IMR-90 (cell line): Measurements from ENCODE around the gene ACOT4. TPM values are rescaled to one million over a fixed set of nuclear protein-coding genes. Genes with fewer than 3 reads are reported as not detected.

ENCODE experiments used
- ATAC-seq: fragments of 200-7000 bp; cut with Tn5 transposase; 2 replicates; pipeline ENCODE4 v1.9.1; 2020; ENCODE audit warnings: low read depth, mild to moderate bottlenecking, moderate library complexity
- BruUV-seq: library from RNA; stranded (reverse); fragments of 400-500 nt; replicated peaks from 2 replicates; lab custom pipeline; 2021; lab: Mats Ljungman, UMichigan
- CTCF ChIA-PET: fragments of 300-600 bp; formaldehyde crosslinking; extraction: SDS; loops from one replicate; lab custom pipeline; 2021; ENCODE audit warnings: antibody characterized with exemption; lab: Yijun Ruan, JAX
- POLR2A ChIA-PET: fragments of 300-600 bp; sonication (Branson Sonifier 250); formaldehyde crosslinking; loops from one replicate; lab custom pipeline; 2022; ENCODE audit warnings: antibody characterized with exemption; ENCODE audit not compliant: unreplicated experiment; lab: Charles Lee
- DNase-seq: peaks from one replicate; pipeline ENCODE4 v3.0.0; 2013
- H2AFZ ChIP-seq: replicated peaks from 2 replicates; pipeline ENCODE3; 2013; ENCODE audit warnings: low read length, mild to moderate bottlenecking; ENCODE audit not compliant: poor library complexity
- H2AK5ac ChIP-seq: 2 replicates; pipeline ENCODE4 v1.6.1; 2013; ENCODE audit warnings: low read depth, low read length, inconsistent platforms
- H2AK9ac ChIP-seq: replicated peaks from 2 replicates; pipeline ENCODE3; 2013; ENCODE audit warnings: mild to moderate bottlenecking, low read depth, low read length, moderate library complexity; ENCODE audit not compliant: poor library complexity
- H2BK120ac ChIP-seq: 2 replicates; pipeline ENCODE4 v1.6.1; 2013; ENCODE audit warnings: low read depth, low read length, inconsistent platforms
- H2BK15ac ChIP-seq: 3 replicates; pipeline ENCODE4 v1.6.1; 2013; ENCODE audit warnings: low read depth, low read length, inconsistent platforms
- H2BK20ac ChIP-seq: 2 replicates; pipeline ENCODE4 v1.6.1; 2013; ENCODE audit warnings: low read depth, mild to moderate bottlenecking, inconsistent platforms, low read length, moderate library complexity
- H2BK5ac ChIP-seq: 2 replicates; pipeline ENCODE4 v1.6.1; 2013; ENCODE audit warnings: mild to moderate bottlenecking, low read depth, low read length, inconsistent platforms; ENCODE audit not compliant: poor library complexity, severe bottlenecking
- H3K14ac ChIP-seq: replicated peaks from 2 replicates; pipeline ENCODE4 v1.6.1; 2013; ENCODE audit warnings: low read depth, low read length, inconsistent platforms
- H3K18ac ChIP-seq: 2 replicates; pipeline ENCODE4 v1.6.1; 2013; ENCODE audit warnings: low read depth, low read length, control low read depth
- H3K23ac ChIP-seq: 2 replicates; pipeline ENCODE4 v1.6.1; 2013; ENCODE audit warnings: low read depth, low read length, inconsistent platforms
- H3K27ac ChIP-seq: 2 replicates; pipeline ENCODE4 v1.5.1; 2013; ENCODE audit warnings: mild to moderate bottlenecking, control low read depth, low read length; ENCODE audit not compliant: insufficient read depth
- H3K27me3 ChIP-seq: 2 replicates; pipeline ENCODE4 v1.6.1; 2013; ENCODE audit warnings: low read length; ENCODE audit not compliant: control insufficient read depth, insufficient read depth
- H3K36me3 ChIP-seq: 2 replicates; pipeline ENCODE4 v1.6.1; 2013; ENCODE audit warnings: low read length, mixed read lengths; ENCODE audit not compliant: control insufficient read depth, insufficient read depth
- H3K4ac ChIP-seq: 2 replicates; pipeline ENCODE4 v1.6.1; 2013; ENCODE audit warnings: low read depth, low read length, inconsistent platforms
- H3K4me1 ChIP-seq: 2 replicates; pipeline ENCODE4 v1.6.1; 2013; ENCODE audit warnings: low read length, mixed read lengths; ENCODE audit not compliant: control insufficient read depth, insufficient read depth
- H3K4me2 ChIP-seq: 2 replicates; pipeline ENCODE4 v1.6.1; 2013; ENCODE audit warnings: low read depth, mild to moderate bottlenecking, control low read depth, low read length, moderate library complexity
- H3K4me3 ChIP-seq: 2 replicates; pipeline ENCODE4 v1.5.1; 2013; ENCODE audit warnings: low read depth, mild to moderate bottlenecking, control low read depth, low read length, moderate library complexity; ENCODE audit not compliant: insufficient read depth
- H3K56ac ChIP-seq: 2 replicates; pipeline ENCODE4 v1.6.1; 2013; ENCODE audit warnings: low read length, inconsistent platforms; ENCODE audit not compliant: insufficient read depth; ENCODE audit errors: extremely low read depth
- H3K79me1 ChIP-seq, 2 experiments: 2 replicates each; pipeline ENCODE4 v1.6.1; 2013; ENCODE audit warnings: low read length in 2 of 2, inconsistent platforms in 1 of 2, low read depth in 1 of 2
- H3K9ac ChIP-seq: 2 replicates; pipeline ENCODE4 v1.6.1; 2013; ENCODE audit warnings: low read depth, low read length, control low read depth
- H3K9me1 ChIP-seq: 2 replicates; pipeline ENCODE4 v1.6.1; 2013; ENCODE audit warnings: low read length, inconsistent platforms; ENCODE audit not compliant: insufficient read depth
- H3K9me3 ChIP-seq: 2 replicates; pipeline ENCODE4 v1.6.1; 2013; ENCODE audit warnings: low read length; ENCODE audit not compliant: control insufficient read depth, insufficient read depth
- H4K20me1 ChIP-seq: 2 replicates; pipeline ENCODE4 v1.6.1; 2013; ENCODE audit warnings: low read length, inconsistent platforms; ENCODE audit not compliant: insufficient read depth
- H4K5ac ChIP-seq: 2 replicates; pipeline ENCODE4 v1.6.1; 2013; ENCODE audit warnings: mild to moderate bottlenecking, low read depth, low read length, control low read depth
- H4K8ac ChIP-seq, 2 experiments: 2 replicates each; pipeline ENCODE4 v1.6.1; 2013; ENCODE audit warnings: low read depth in 2 of 2, low read length in 2 of 2, control low read depth in 1 of 2, inconsistent platforms in 1 of 2
- H4K91ac ChIP-seq: 2 replicates; pipeline ENCODE4 v1.6.1; 2013; ENCODE audit warnings: low read depth, low read length, inconsistent platforms; ENCODE audit not compliant: insufficient read depth
- BHLHE40 ChIP-seq: fragments of 150-350 bp; IDR thresholded peaks from 2 replicates; pipeline ENCODE4 v1.6.1; 2016; ENCODE audit warnings: mild to moderate bottlenecking, low read depth, low read length
- CEBPB ChIP-seq: IDR thresholded peaks from 2 replicates; pipeline ENCODE4 v1.6.1; 2012; ENCODE audit warnings: low read depth, low read length, improper control_type of control experiment
- CHD1 ChIP-seq: IDR thresholded peaks from 2 replicates; pipeline ENCODE4 v1.6.1; 2012; ENCODE audit warnings: low read depth, low read length, improper control_type of control experiment
- FOS ChIP-seq: fragments of 150-350 bp; IDR thresholded peaks from 2 replicates; pipeline ENCODE4 v1.6.1; 2016; ENCODE audit warnings: low read depth, low read length
- MAFK ChIP-seq: IDR thresholded peaks from 2 replicates; pipeline ENCODE4 v1.6.1; 2012; ENCODE audit warnings: low read depth, low read length, improper control_type of control experiment
- MAZ ChIP-seq: IDR thresholded peaks from 2 replicates; pipeline ENCODE4 v1.6.1; 2012; ENCODE audit warnings: low read depth, mild to moderate bottlenecking, low read length, improper control_type of control experiment, moderate library complexity, borderline replicate concordance
- MXI1 ChIP-seq: IDR thresholded peaks from 2 replicates; pipeline ENCODE4 v1.6.1; 2012; ENCODE audit warnings: low read depth, mild to moderate bottlenecking, low read length, moderate library complexity, borderline replicate concordance
- NFE2L2 ChIP-seq: fragments of 150-350 bp; IDR thresholded peaks from 2 replicates; pipeline ENCODE4 v1.6.1; 2016; ENCODE audit warnings: low read depth, mild to moderate bottlenecking, low read length
- POLR2A ChIP-seq: IDR thresholded peaks from 2 replicates; pipeline ENCODE4 v1.6.1; 2012; ENCODE audit warnings: mild to moderate bottlenecking, low read depth, low read length
- RAD21 ChIP-seq: IDR thresholded peaks from 2 replicates; pipeline ENCODE4 v1.6.1; 2012; ENCODE audit warnings: low read length, improper control_type of control experiment
- RCOR1 ChIP-seq: IDR thresholded peaks from 2 replicates; pipeline ENCODE4 v1.6.1; 2012; ENCODE audit warnings: mild to moderate bottlenecking, low read length, improper control_type of control experiment; ENCODE audit not compliant: insufficient replicate concordance
- RFX5 ChIP-seq: IDR thresholded peaks from 2 replicates; pipeline ENCODE4 v1.8.0; 2012; ENCODE audit warnings: low read depth, mild to moderate bottlenecking, low read length, moderate library complexity
- SMC3 ChIP-seq: fragments of 150-350 bp; IDR thresholded peaks from 2 replicates; pipeline ENCODE4 v1.6.1; 2016; ENCODE audit warnings: low read depth, mild to moderate bottlenecking, antibody characterized with exemption, low read length, moderate library complexity
- WGBS, 2 experiments: methylation state at CpG; one replicate each; pipeline versions ENCODE4 v1.1.5 to v1.1.7; 2013; ENCODE audit warnings: missing lambda C conversion rate in 2 of 2; ENCODE audit not compliant: insufficient read length in 1 of 2; ENCODE audit errors: extremely low coverage in 2 of 2; 5-methylcytosine and 5-hydroxymethylcytosine counted together
- dilution Hi-C: fragments of 300-500 bp; cut with HindIII; formaldehyde crosslinking; loops from one replicate; pipeline ENCODE4 v1.14.3; 2018; ENCODE audit warnings: low sequenced_read_pairs; ENCODE audit not compliant: unreplicated experiment
- in situ Hi-C: fragments of 300-500 bp; cut with MboI; formaldehyde crosslinking; loops from 3 replicates; pipeline ENCODE4 v1.14.3; 2019; ENCODE audit warnings: low sequenced_read_pairs, inconsistent platforms, mixed read lengths
- intact Hi-C: fragments of 100-400 bp; cut with micrococcal nuclease; formaldehyde crosslinking; loops from 2 replicates; pipeline ENCODE4 v1.10.0; 2022
- polyA plus RNA-seq, 3 experiments: library from polyadenylated mRNA; depleted of rRNA; stranded (reverse); fragments of >200 nt; gene quantifications; 2 replicates each; pipeline ENCODE4 v1.2.3, GENCODE V29; 2012; ENCODE audit warnings: low replicate concordance in 1 of 3
- total RNA-seq: library from RNA; depleted of rRNA; stranded (reverse); fragments of >200 nt; gene quantifications from 2 replicates; pipeline ENCODE4 v1.2.3, GENCODE V29; 2012
- TF ChIP-seq, protein P1 (sequence below): conservative IDR thresholded peaks from 2 replicates; pipeline ENCODE4 v1.5.1; 2012; ENCODE audit warnings: mild to moderate bottlenecking, low read depth, low read length, improper control_type of control experiment
- TF ChIP-seq, protein P2 (sequence below): fragments of 150-350 bp; IDR thresholded peaks from 2 replicates; pipeline ENCODE4 v1.6.1; 2017; ENCODE audit warnings: mild to moderate bottlenecking, antibody characterized with exemption, low read length, low read depth
- TF ChIP-seq, protein P3 (sequence below): fragments of 150-350 bp; IDR thresholded peaks from 2 replicates; pipeline ENCODE4 v1.6.1; 2016; ENCODE audit warnings: low read depth, mild to moderate bottlenecking, low read length, moderate library complexity, borderline replicate concordance

ACOT4 gene
- total and polyA plus RNA-seq, 2 of the 4 experiments (the other 2 are of a cell fraction), result 0.22 to 0.54 TPM

DNA sequence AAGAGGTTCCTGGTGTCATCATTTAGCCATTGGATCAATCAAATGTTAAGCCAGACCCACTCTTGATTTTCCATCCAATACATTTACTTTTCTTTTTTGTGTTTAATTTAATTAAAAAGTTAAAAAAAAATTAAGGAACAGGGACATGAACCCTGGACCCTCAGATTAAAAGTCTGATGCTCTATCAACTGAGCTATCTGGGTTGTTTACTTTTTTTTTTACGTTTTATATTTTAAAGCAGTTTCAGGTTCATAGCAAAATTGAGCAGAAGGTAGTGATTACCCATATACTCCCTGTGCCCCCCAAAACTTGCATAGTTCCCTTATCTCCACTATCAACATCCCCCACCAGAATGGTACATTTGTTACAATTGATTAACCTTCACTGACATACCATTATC is 3.0 kb upstream of the ACOT4 start:
- dilution Hi-C loops (no loop called here), intact Hi-C loops (no loop called here), in situ Hi-C loops (no loop called here)
- POLR2A ChIA-PET, result no interaction called here
- Histone ChIP-seq H3K23ac (no peak overlapping the region), H3K14ac (no peak overlapping the region), H2AK9ac (no peak overlapping the region), H4K20me1 (no peaks in the 10 kb centered on the region), H3K27me3 (peaks cover 7% of the 10 kb centered on the region; the same call in 1 of the 2 replicates), H3K27ac (no peak overlapping the region), H3K9me3 (no peaks in the 10 kb centered on the region), H3K4ac (no peak overlapping the region), H2AFZ (no peak overlapping the region), H2BK15ac (no peak overlapping the region), H3K56ac (no peak overlapping the region), H4K5ac (no peak overlapping the region), H3K79me1 (no peaks in the 10 kb centered on the region), H3K4me2 (no peak overlapping the region), H3K36me3 (no peaks in the 10 kb centered on the region), H3K4me1 (no peaks in the 10 kb centered on the region), H2AK5ac (no peak overlapping the region), H3K9me1 (no peaks in the 10 kb centered on the region), H4K91ac (no peak overlapping the region), H2BK20ac (no peak overlapping the region), H2BK120ac (no peak overlapping the region), H4K8ac (no peak overlapping the region), H3K9ac (no peak overlapping the region), H3K4me3 (no peak overlapping the region), H2BK5ac (no peak overlapping the region), H3K18ac (no peak overlapping the region)
- ATAC-seq (no peak), DNase-seq (no peak)
- no TSS peak for BruUV-seq
- CTCF ChIA-PET, result no interaction called here
- WGBS, 2 experiments, result no CpG with 5 or more reads among the region's 1 CpG
- TF ChIP-seq, protein P1, sequence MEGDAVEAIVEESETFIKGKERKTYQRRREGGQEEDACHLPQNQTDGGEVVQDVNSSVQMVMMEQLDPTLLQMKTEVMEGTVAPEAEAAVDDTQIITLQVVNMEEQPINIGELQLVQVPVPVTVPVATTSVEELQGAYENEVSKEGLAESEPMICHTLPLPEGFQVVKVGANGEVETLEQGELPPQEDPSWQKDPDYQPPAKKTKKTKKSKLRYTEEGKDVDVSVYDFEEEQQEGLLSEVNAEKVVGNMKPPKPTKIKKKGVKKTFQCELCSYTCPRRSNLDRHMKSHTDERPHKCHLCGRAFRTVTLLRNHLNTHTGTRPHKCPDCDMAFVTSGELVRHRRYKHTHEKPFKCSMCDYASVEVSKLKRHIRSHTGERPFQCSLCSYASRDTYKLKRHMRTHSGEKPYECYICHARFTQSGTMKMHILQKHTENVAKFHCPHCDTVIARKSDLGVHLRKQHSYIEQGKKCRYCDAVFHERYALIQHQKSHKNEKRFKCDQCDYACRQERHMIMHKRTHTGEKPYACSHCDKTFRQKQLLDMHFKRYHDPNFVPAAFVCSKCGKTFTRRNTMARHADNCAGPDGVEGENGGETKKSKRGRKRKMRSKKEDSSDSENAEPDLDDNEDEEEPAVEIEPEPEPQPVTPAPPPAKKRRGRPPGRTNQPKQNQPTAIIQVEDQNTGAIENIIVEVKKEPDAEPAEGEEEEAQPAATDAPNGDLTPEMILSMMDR, result no peak
- no peak for TF ChIP-seq CHD1
- TF ChIP-seq SMC3, result no peak
- no peak for TF ChIP-seq RFX5
- TF ChIP-seq, protein P2, sequence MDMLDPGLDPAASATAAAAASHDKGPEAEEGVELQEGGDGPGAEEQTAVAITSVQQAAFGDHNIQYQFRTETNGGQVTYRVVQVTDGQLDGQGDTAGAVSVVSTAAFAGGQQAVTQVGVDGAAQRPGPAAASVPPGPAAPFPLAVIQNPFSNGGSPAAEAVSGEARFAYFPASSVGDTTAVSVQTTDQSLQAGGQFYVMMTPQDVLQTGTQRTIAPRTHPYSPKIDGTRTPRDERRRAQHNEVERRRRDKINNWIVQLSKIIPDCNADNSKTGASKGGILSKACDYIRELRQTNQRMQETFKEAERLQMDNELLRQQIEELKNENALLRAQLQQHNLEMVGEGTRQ, result no peak
- no peak for TF ChIP-seq NFE2L2
- TF ChIP-seq POLR2A, result no peak
- no peak for TF ChIP-seq MAFK
- TF ChIP-seq MAZ, result no peak
- TF ChIP-seq, protein P3, sequence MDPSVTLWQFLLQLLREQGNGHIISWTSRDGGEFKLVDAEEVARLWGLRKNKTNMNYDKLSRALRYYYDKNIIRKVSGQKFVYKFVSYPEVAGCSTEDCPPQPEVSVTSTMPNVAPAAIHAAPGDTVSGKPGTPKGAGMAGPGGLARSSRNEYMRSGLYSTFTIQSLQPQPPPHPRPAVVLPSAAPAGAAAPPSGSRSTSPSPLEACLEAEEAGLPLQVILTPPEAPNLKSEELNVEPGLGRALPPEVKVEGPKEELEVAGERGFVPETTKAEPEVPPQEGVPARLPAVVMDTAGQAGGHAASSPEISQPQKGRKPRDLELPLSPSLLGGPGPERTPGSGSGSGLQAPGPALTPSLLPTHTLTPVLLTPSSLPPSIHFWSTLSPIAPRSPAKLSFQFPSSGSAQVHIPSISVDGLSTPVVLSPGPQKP, result no peak
- no peak for TF ChIP-seq BHLHE40
- TF ChIP-seq RCOR1, result no peak
- TF ChIP-seq CEBPB, result no peak
- no peak for TF ChIP-seq MXI1
- TF ChIP-seq FOS, result no peak
- TF ChIP-seq RAD21, result no peak
